ENCODE results near the gene PUS3.

Gene PUS3

DNA sequence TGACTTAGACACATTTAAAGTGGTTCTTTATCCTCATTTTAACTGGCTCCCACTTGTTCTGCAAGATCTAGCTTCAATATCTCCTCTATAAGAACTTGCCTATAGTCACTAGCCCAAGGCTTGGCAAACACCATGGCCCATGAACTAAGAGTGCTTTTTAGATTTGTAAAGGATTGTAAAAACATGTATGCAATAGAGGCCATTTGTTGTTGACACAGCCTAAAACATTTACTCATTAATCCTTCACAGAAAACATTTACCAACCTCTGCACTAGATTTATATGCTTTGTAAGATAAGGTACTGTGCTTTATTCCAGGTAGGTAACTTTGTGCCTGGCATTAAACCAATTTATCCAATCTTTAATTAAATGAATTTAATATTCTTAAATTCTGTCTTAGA is 10.0 kb downstream of the PUS3 start:
- Histone ChIP-seq H3K27me3 (ENCODE audit: control insufficient read depth, insufficient read depth, low read length) (no peaks in the 10 kb centered on the region), H3K36me3 (ENCODE audit: control insufficient read depth, insufficient read depth, low read length) (peaks cover 10% of the 10 kb centered on the region), H3K9ac (ENCODE audit: low read length) (no peak overlapping the region), H3K4me1 (ENCODE audit: control insufficient read depth, insufficient read depth, low read length) (no peaks in the 10 kb centered on the region), H3K27ac (ENCODE audit: low read depth, low read length) (no peak overlapping the region), H3K4me3 (ENCODE audit: low read length) (no peak overlapping the region)

- Histone ChIP-seq H3K4me1 (ENCODE audit: control insufficient read depth, insufficient read depth, low read length) (no peaks in the 10 kb centered on the region), H3K27ac (ENCODE audit: low read depth, low read length) (no peak overlapping the region), H3K27me3 (ENCODE audit: control insufficient read depth, insufficient read depth, low read length) (no peaks in the 10 kb centered on the region), H3K36me3 (ENCODE audit: control insufficient read depth, insufficient read depth, low read length) (peaks cover 10% of the 10 kb centered on the region), H3K9ac (ENCODE audit: low read length) (no peak overlapping the region), H3K4me3 (ENCODE audit: low read length) (no peak overlapping the region)
Measured at GRCh38 chr11:125892071-125892470, 10.9 kb downstream of the PUS3 start.

- peaks cover 6% of the 10 kb centered on the region for H3K36me3 ChIP-seq (ENCODE audit: control insufficient read depth, insufficient read depth, low read length)
- no peaks in the 10 kb centered on the region for H3K4me1 ChIP-seq (ENCODE audit: control insufficient read depth, insufficient read depth, low read length)
- H3K4me3 ChIP-seq (ENCODE audit: low read length), result no peak overlapping the region
- no peak overlapping the region for H3K27ac ChIP-seq (ENCODE audit: low read depth, low read length)
- H3K9ac ChIP-seq (ENCODE audit: low read length), result no peak overlapping the region
- H3K27me3 ChIP-seq (ENCODE audit: control insufficient read depth, insufficient read depth, low read length), result no peaks in the 10 kb centered on the region
Measured at GRCh38 chr11:125890447-125891100, 12.4 kb downstream of the PUS3 start.

GRCh38 chr11:125887373-125888324 is 15.4 kb downstream of the PUS3 start, which contains the start of gene HYLS1:
Gene HYLS1, plus strand, starts transcription at chr11:125887668. Its CDS starts 11,701 bp downstream, at chr11:125899369.
- Histone ChIP-seq H3K36me3 (ENCODE audit: control insufficient read depth, insufficient read depth, low read length) (no peaks in the 10 kb centered on the region), H3K4me1 (ENCODE audit: control insufficient read depth, insufficient read depth, low read length) (no peaks in the 10 kb centered on the region), H3K27ac (ENCODE audit: low read depth, low read length) (peak within 1 kb of the TSS; percentile 94), H3K27me3 (ENCODE audit: control insufficient read depth, insufficient read depth, low read length) (no peaks in the 10 kb centered on the region), H3K4me3 (ENCODE audit: low read length) (peak within 1 kb of the TSS; percentile 97), H3K9ac (ENCODE audit: low read length) (peak within 1 kb of the TSS; percentile 59)

DNA sequence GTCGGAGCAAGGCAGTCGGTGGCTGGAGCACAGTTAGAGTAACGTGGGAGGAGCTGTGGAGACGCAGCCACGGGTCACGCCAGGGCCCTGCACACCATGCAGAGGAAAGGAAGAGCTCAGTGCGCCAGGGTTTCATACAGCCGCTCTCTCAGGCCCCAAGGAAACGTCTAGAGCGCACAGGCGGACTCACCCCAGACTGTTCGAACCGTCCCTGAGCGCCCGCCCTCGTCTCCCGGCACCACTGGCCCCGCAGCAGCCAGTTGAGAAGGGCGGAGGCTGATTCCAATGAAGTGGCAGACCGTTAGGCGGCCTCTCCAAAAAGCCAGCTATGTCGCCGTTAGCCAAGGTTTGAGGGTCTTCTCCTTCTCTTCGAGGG is 16.0 kb downstream of the PUS3 start:
- Histone ChIP-seq H3K36me3 (ENCODE audit: control insufficient read depth, insufficient read depth, low read length) (no peaks in the 10 kb centered on the region), H3K27ac (ENCODE audit: low read depth, low read length) (peak overlapping the region; percentile 94), H3K27me3 (ENCODE audit: control insufficient read depth, insufficient read depth, low read length) (no peaks in the 10 kb centered on the region), H3K4me1 (ENCODE audit: control insufficient read depth, insufficient read depth, low read length) (no peaks in the 10 kb centered on the region), H3K4me3 (ENCODE audit: low read length) (peak overlapping the region; percentile 97), H3K9ac (ENCODE audit: low read length) (no peak overlapping the region)

DNA sequence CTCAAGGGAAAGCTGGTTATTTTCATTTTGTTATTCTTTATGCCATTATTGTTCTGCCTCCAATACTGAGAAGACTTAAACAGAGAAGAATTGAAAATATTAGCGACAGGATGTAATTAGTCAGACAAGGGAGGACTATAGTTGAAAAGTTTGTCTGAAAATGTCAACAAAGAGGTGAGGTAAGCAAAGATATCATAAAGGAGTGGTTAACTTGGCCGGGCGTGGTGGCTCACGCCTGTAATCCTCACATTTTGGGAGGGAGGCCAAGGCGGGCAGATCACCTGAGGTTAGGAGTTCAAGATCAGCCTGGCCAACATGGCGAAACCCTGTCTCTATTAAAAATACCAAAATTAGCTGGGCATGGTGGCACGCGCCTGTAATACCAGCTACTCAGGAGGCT is 19.6 kb downstream of the PUS3 start:
- no peak overlapping the region for H3K9ac ChIP-seq (ENCODE audit: low read length)
- H3K27ac ChIP-seq (ENCODE audit: low read depth, low read length), result no peak overlapping the region
- no peak overlapping the region for H3K4me3 ChIP-seq (ENCODE audit: low read length)
- no peaks in the 10 kb centered on the region for H3K27me3 ChIP-seq (ENCODE audit: control insufficient read depth, insufficient read depth, low read length)
- no peaks in the 10 kb centered on the region for H3K4me1 ChIP-seq (ENCODE audit: control insufficient read depth, insufficient read depth, low read length)
- H3K36me3 ChIP-seq (ENCODE audit: control insufficient read depth, insufficient read depth, low read length), result no peaks in the 10 kb centered on the region

DNA sequence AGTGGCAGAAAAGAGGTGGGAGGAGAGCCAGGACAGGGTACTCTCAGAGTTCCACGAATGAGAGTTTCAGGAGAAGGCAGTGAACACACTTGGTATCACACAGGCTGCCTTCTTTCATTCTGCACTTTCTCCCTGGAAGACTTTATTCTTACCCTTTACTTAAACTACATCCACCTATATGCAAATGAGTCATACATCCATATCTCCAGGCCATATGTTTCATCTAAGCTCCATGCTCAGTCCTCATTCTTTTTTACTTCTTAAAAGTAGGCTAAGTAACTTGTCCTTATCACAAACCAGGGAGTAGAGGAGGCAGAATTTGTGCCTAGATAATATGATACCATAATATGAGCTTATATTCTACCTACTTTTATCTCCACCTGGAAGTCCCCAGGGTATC is 21.7 kb downstream of the PUS3 start:
- Histone ChIP-seq H3K4me1 (ENCODE audit: control insufficient read depth, insufficient read depth, low read length) (no peaks in the 10 kb centered on the region), H3K4me3 (ENCODE audit: low read length) (no peak overlapping the region), H3K36me3 (ENCODE audit: control insufficient read depth, insufficient read depth, low read length) (no peaks in the 10 kb centered on the region), H3K27ac (ENCODE audit: low read depth, low read length) (no peak overlapping the region), H3K9ac (ENCODE audit: low read length) (no peak overlapping the region), H3K27me3 (ENCODE audit: control insufficient read depth, insufficient read depth, low read length) (no peaks in the 10 kb centered on the region)

GRCh38 chr11:125874556-125875124 is 28.4 kb downstream of the PUS3 start:
- Histone ChIP-seq H3K27me3 (ENCODE audit: control insufficient read depth, insufficient read depth, low read length) (no peaks in the 10 kb centered on the region), H3K4me1 (ENCODE audit: control insufficient read depth, insufficient read depth, low read length) (no peaks in the 10 kb centered on the region), H3K36me3 (ENCODE audit: control insufficient read depth, insufficient read depth, low read length) (no peaks in the 10 kb centered on the region), H3K4me3 (ENCODE audit: low read length) (no peak overlapping the region), H3K9ac (ENCODE audit: low read length) (no peak overlapping the region), H3K27ac (ENCODE audit: low read depth, low read length) (no peak overlapping the region)

DNA sequence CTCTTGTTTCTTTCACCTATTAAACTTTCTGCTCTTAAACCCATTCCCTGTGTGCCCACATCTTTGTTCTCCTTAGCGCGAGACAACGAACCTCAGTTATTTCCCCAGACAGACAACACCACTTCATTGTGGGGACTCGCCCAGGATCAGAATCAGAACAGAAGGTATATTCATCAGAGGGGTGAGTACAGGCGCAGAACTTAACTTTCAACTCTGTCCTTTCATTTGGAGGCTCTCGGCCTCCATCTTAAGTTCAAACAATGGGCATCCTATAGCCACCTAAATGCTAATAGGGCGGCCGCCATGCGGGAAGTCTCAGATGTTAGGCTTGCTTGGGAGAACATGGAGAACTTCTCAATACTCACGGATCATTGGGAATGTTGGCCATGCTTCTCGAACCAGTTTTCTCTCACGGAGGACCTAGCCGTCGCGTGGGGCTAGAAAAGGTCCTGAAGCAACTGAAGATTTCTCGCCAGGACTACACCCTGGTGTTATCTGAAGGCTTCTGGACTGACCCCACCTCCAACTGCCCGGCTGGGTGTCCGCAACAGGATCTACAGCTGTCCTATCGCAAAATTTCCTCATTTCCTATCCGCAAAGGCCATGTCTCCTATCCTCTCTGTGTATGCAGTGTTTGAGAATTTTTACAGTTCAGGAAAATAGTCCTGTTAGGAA is 29.0 kb downstream of the PUS3 start:
- Histone ChIP-seq H3K36me3 (ENCODE audit: control insufficient read depth, insufficient read depth, low read length) (no peaks in the 10 kb centered on the region), H3K9ac (ENCODE audit: low read length) (no peak overlapping the region), H3K27me3 (ENCODE audit: control insufficient read depth, insufficient read depth, low read length) (no peaks in the 10 kb centered on the region), H3K27ac (ENCODE audit: low read depth, low read length) (no peak overlapping the region), H3K4me1 (ENCODE audit: control insufficient read depth, insufficient read depth, low read length) (no peaks in the 10 kb centered on the region), H3K4me3 (ENCODE audit: low read length) (no peak overlapping the region)

DNA sequence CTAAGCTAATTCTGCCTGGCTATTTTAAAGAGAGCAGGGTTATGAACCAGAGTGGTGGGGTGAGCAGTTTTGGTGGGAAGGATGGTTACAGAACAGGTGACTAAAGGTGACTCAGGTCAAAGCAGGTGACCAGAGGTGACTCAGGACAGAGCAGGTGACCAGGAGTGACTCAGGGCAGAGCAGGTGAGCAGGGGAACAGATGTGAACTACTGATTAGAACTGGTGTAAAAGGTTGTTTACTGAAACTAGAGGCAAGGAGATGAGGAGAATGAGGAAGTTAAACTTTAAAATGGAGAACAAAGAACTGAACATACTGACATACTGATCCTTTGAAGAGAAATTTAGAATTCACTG is 30.9 kb downstream of the PUS3 start:
- H3K4me1 ChIP-seq (ENCODE audit: control insufficient read depth, insufficient read depth, low read length), result no peaks in the 10 kb centered on the region
- no peak overlapping the region for H3K4me3 ChIP-seq (ENCODE audit: low read length)
- H3K36me3 ChIP-seq (ENCODE audit: control insufficient read depth, insufficient read depth, low read length), result no peaks in the 10 kb centered on the region
- H3K27me3 ChIP-seq (ENCODE audit: control insufficient read depth, insufficient read depth, low read length), result no peaks in the 10 kb centered on the region
- no peak overlapping the region for H3K27ac ChIP-seq (ENCODE audit: low read depth, low read length)
- no peak overlapping the region for H3K9ac ChIP-seq (ENCODE audit: low read length)

DNA sequence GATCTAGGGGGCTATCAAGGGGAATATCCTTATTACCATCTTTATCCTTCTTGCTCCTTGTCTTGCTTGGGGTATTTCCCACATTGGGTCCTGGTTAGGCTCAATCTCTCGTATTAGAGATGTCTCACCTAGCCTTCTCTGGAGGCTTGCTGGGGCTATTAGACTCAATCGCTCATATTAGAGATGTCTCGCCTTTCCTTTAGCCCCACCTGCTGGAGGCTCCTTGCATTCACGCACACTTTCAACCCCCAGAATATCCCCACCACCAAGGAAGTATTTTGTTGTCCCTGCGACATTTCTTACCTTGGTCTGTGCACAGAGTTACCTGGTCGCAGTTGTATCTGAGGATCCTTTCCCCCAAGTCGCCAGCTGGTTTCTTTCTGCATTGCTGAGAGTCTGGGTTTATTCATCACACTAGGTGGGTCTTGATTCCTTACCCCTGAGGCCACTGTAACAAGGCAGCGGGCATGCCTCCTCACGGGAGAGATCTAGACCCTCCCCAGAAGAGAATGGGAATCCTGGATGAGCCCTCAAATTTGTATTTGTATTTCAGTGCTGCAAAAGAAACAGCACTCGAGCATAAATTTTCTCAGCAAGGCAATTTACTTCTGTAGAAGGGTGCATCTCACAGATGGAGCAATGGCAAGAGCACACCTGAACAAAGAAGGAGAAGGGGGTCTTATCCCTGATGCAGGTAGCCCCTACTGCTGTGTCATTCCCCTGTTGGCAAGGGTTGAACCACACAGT is 31.4 kb downstream of the PUS3 start:
- Histone ChIP-seq H3K36me3 (ENCODE audit: control insufficient read depth, insufficient read depth, low read length) (no peaks in the 10 kb centered on the region), H3K4me1 (ENCODE audit: control insufficient read depth, insufficient read depth, low read length) (no peaks in the 10 kb centered on the region), H3K9ac (ENCODE audit: low read length) (no peak overlapping the region), H3K4me3 (ENCODE audit: low read length) (no peak overlapping the region), H3K27ac (ENCODE audit: low read depth, low read length) (no peak overlapping the region), H3K27me3 (ENCODE audit: control insufficient read depth, insufficient read depth, low read length) (no peaks in the 10 kb centered on the region)

GRCh38 chr11:125869521-125869920 is 33.5 kb downstream of the PUS3 start:
- Histone ChIP-seq H3K4me3 (ENCODE audit: low read length) (no peak overlapping the region), H3K9ac (ENCODE audit: low read length) (no peak overlapping the region), H3K36me3 (ENCODE audit: control insufficient read depth, insufficient read depth, low read length) (no peaks in the 10 kb centered on the region), H3K27ac (ENCODE audit: low read depth, low read length) (no peak overlapping the region), H3K4me1 (ENCODE audit: control insufficient read depth, insufficient read depth, low read length) (no peaks in the 10 kb centered on the region), H3K27me3 (ENCODE audit: control insufficient read depth, insufficient read depth, low read length) (no peaks in the 10 kb centered on the region)

All from rectal smooth muscle tissue (tissue), 1 donor.